Trophoblast cell (in vitro differentiated cells and primary cell): ENCODE data around the gene RASSF4.

Experiments
- DNase-seq, 2 donors: peaks; one replicate each; pipeline ENCODE4 v3.0.0-alpha.2; 2016
- H2AFZ ChIP-seq: 2 replicates; pipeline ENCODE4 v1.6.1; 2013; ENCODE audit warnings: low read length, moderate library complexity, mild to moderate bottlenecking; ENCODE audit not compliant: insufficient read depth, poor library complexity
- H2AK5ac ChIP-seq: 2 replicates; pipeline ENCODE4 v1.6.1; 2013; ENCODE audit warnings: mild to moderate bottlenecking, low read length
- H2BK120ac ChIP-seq: 2 replicates; pipeline ENCODE4 v1.6.1; 2013; ENCODE audit warnings: low read length, mild to moderate bottlenecking, moderate library complexity; ENCODE audit not compliant: insufficient read depth, poor library complexity
- H2BK12ac ChIP-seq: 2 replicates; pipeline ENCODE4 v1.6.1; 2013; ENCODE audit warnings: mild to moderate bottlenecking, low read length, moderate library complexity
- H2BK5ac ChIP-seq: 2 replicates; pipeline ENCODE4 v1.6.1; 2013; ENCODE audit warnings: low read length, low read depth, moderate library complexity, mild to moderate bottlenecking; ENCODE audit not compliant: poor library complexity
- H3K14ac ChIP-seq: 2 replicates; pipeline ENCODE4 v1.6.1; 2013; ENCODE audit warnings: mild to moderate bottlenecking, low read length
- H3K18ac ChIP-seq: 2 replicates; pipeline ENCODE4 v1.6.1; 2013; ENCODE audit warnings: mild to moderate bottlenecking, low read length
- H3K23ac ChIP-seq: 2 replicates; pipeline ENCODE4 v1.6.1; 2013; ENCODE audit warnings: low read length
- H3K27ac ChIP-seq: 2 replicates; pipeline ENCODE4 v1.5.1; 2013; ENCODE audit warnings: low read depth, mild to moderate bottlenecking, inconsistent platforms, low read length, moderate library complexity
- H3K27me3 ChIP-seq: 2 replicates; pipeline ENCODE4 v1.6.1; 2013; ENCODE audit warnings: inconsistent platforms, mild to moderate bottlenecking, low read length, moderate library complexity; ENCODE audit not compliant: insufficient read depth
- H3K36me3 ChIP-seq, 2 experiments: 1 replicate in 1 of 2; 2 replicates in 1 of 2; pipeline ENCODE4 v1.6.1; 2013; ENCODE audit warnings: low read length in 2 of 2, mild to moderate bottlenecking in 2 of 2, moderate library complexity in 1 of 2; ENCODE audit not compliant: insufficient read depth in 2 of 2, control insufficient read depth in 1 of 2
- H3K4ac ChIP-seq: 2 replicates; pipeline ENCODE4 v1.6.1; 2013; ENCODE audit warnings: low read depth, mild to moderate bottlenecking, low read length, moderate library complexity
- H3K4me1 ChIP-seq, 2 experiments: 1 replicate in 1 of 2; 2 replicates in 1 of 2; pipeline ENCODE4 v1.6.1; 2013; ENCODE audit warnings: low read length in 2 of 2, mild to moderate bottlenecking in 2 of 2, moderate library complexity in 1 of 2; ENCODE audit not compliant: insufficient read depth in 2 of 2, control insufficient read depth in 1 of 2
- H3K4me2 ChIP-seq: 2 replicates; pipeline ENCODE4 v1.6.1; 2013; ENCODE audit warnings: inconsistent platforms, mild to moderate bottlenecking, low read length, moderate library complexity
- H3K4me3 ChIP-seq: 2 replicates; pipeline ENCODE4 v1.5.1; 2013; ENCODE audit warnings: mild to moderate bottlenecking, low read depth, low read length, inconsistent platforms
- H3K79me1 ChIP-seq: one replicate; pipeline ENCODE4 v1.6.1; 2013; ENCODE audit warnings: low read length
- H3K79me2 ChIP-seq: 2 replicates; pipeline ENCODE4 v1.6.1; 2013; ENCODE audit warnings: low read length, mild to moderate bottlenecking; ENCODE audit not compliant: control insufficient read depth, insufficient read depth, poor library complexity
- H3K9ac ChIP-seq: 2 replicates; pipeline ENCODE4 v1.6.1; 2013; ENCODE audit warnings: mild to moderate bottlenecking, low read length
- H3K9me3 ChIP-seq: 2 replicates; pipeline ENCODE4 v1.6.1; 2013; ENCODE audit warnings: low read depth, mild to moderate bottlenecking, control low read depth, inconsistent platforms, low read length; ENCODE audit not compliant: insufficient read depth
- H4K12ac ChIP-seq: 2 replicates; pipeline ENCODE4 v1.6.1; 2013; ENCODE audit warnings: low read depth, mild to moderate bottlenecking, low read length, moderate library complexity
- H4K8ac ChIP-seq: 2 replicates; pipeline ENCODE4 v1.6.1; 2013; ENCODE audit warnings: low read depth, mild to moderate bottlenecking, low read length, moderate library complexity
- H4K91ac ChIP-seq: one replicate; pipeline ENCODE4 v1.6.1; 2013; ENCODE audit warnings: low read depth, mild to moderate bottlenecking, low read length, moderate library complexity
- WGBS: extraction: QIAGEN DNeasy Blood & Tissue Kit; methylation state at CpG from one replicate; pipeline ENCODE4 v1.1.7; 2013; ENCODE audit warnings: missing lambda C conversion rate; ENCODE audit not compliant: insufficient read length, insufficient coverage; ENCODE audit errors: extremely low coverage; 5-methylcytosine and 5-hydroxymethylcytosine counted together

Gene RASSF4

DNA sequence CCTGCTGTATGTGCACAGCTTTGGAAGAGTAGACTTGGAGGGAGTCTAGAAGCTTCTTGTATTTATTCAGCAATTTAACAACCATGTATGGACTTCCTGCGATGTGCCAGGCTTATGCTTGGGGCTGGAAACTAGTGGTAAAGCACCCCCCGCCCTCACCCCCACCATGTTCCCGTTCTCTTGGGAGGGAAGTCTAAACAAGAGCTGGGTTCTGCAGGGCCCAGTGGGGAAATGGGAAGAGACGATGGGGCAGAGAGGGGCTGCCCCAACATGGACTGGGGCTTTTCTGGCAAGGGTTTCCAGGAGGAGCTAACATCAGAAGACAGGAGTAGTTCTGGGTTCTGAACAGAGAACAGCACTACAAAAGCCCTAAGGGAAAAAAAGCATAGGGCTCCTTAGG, 8.0 kb downstream of the RASSF4 start:
- H3K4me3 ChIP-seq, result no peak overlapping the region
- no peak overlapping the region for H3K23ac ChIP-seq
- no peak overlapping the region for H2AK5ac ChIP-seq
- H3K18ac ChIP-seq, result no peak overlapping the region
- H3K27me3 ChIP-seq, result no peaks in the 10 kb centered on the region
- peaks cover 33 to 40% of the 10 kb centered on the region in 2 experiments for H3K4me1 ChIP-seq
- H2BK12ac ChIP-seq, result no peak overlapping the region
- WGBS, result no CpG with 5 or more reads among the region's 4 CpGs
- H3K9ac ChIP-seq, result no peak overlapping the region
- H3K9me3 ChIP-seq, result peaks cover 2% of the 10 kb centered on the region
- H2AFZ ChIP-seq, result no peak overlapping the region
- H3K4ac ChIP-seq, result no peak overlapping the region
- peaks cover 4% of the 10 kb centered on the region for H3K79me2 ChIP-seq
- peaks cover 24 to 28% of the 10 kb centered on the region in 2 experiments for H3K36me3 ChIP-seq
- H2BK120ac ChIP-seq, result no peak overlapping the region
- H2BK5ac ChIP-seq, result peak overlapping the region; percentile 23
- no peak overlapping the region for H4K91ac ChIP-seq
- H4K12ac ChIP-seq, result no peak overlapping the region
- H4K8ac ChIP-seq, result no peak overlapping the region
- no peak overlapping the region for H3K4me2 ChIP-seq
- DNase-seq, result no peak
- peaks cover 15% of the 10 kb centered on the region for H3K79me1 ChIP-seq
- H3K14ac ChIP-seq, result no peak overlapping the region
- no peak overlapping the region for H3K27ac ChIP-seq

DNA sequence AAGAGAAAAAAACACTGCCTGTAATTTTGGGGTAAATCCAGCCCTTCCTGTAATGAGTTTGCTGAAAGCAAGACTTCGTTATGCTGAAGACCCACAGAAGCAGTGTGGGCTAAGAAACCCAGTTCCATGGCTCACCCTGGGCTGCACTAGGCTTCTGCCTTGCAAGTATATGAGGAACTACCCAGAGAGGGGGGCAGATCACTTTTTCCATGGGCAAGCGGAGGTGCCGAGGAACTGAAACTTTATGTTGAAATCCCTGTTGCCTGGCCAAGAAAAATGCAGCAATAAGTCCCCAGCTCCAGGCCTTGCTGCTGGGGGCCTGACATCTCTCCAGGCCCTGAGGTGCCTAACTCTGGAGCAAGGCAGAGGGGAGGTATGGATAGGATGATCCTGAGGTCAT, 8.5 kb downstream of the RASSF4 start:
- no peak overlapping the region for H4K91ac ChIP-seq
- H3K18ac ChIP-seq, result no peak overlapping the region
- peaks cover 2% of the 10 kb centered on the region for H3K9me3 ChIP-seq
- H2AFZ ChIP-seq, result no peak overlapping the region
- H3K36me3 ChIP-seq, result peaks cover 24 to 31% of the 10 kb centered on the region in 2 experiments
- H3K27me3 ChIP-seq, result no peaks in the 10 kb centered on the region
- DNase-seq, result peak in 1 of 2 donors; percentile 43
- H3K4me2 ChIP-seq, result no peak overlapping the region
- WGBS, result no CpG with 5 or more reads among the region's 3 CpGs
- H2AK5ac ChIP-seq, result no peak overlapping the region
- no peak overlapping the region for H3K4ac ChIP-seq
- peaks cover 32 to 41% of the 10 kb centered on the region in 2 experiments for H3K4me1 ChIP-seq
- no peak overlapping the region for H3K27ac ChIP-seq
- H2BK5ac ChIP-seq, result no peak overlapping the region
- H3K79me2 ChIP-seq, result peaks cover 4% of the 10 kb centered on the region
- H4K8ac ChIP-seq, result no peak overlapping the region
- H2BK120ac ChIP-seq, result no peak overlapping the region
- no peak overlapping the region for H3K4me3 ChIP-seq
- no peak overlapping the region for H3K23ac ChIP-seq
- no peak overlapping the region for H3K14ac ChIP-seq
- no peak overlapping the region for H3K9ac ChIP-seq
- no peak overlapping the region for H4K12ac ChIP-seq
- H2BK12ac ChIP-seq, result no peak overlapping the region
- peaks cover 15% of the 10 kb centered on the region for H3K79me1 ChIP-seq

DNA sequence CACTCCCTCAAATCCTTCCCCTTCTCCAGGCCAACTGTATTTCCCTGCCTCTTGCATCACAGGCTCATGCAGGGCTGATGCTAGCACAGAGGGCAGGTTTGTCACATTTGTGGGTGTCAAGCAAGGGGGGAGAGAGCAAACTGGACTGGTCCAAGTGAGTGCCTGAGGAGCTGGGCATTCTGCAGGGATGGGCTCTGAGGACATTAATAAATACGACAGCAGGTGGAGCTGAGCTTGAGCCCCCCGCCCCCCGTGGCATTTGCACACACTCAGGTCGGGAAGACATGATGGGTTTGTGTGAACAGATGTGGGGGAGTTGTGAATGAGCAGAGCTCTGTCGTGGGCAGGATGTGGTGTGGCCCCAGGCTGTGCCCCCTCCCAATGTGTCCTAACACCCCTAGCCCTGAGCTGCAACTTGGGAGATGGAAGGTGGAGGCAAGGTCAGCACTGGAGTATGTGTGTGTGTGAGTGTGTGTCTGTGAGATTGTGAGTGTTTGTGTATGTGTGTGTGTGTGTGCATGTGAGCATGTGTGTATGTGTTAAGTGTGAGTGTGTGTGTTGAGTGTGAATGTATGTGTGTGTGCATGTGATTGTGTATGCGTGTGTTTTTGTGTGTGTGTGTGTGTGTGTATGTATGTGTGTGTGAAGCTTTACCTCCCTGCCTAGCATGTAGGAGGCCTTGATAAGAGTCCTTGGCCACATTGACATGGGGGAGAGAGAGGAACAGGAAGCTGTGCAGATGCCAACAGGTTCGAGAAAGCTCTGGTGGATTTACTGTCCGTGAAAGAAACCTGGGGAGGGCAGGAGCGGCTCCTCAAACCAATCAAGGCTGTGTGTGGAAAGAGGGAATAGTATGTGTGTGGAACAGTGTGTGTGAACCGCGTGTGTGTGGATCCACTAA, 9.1 kb downstream of the RASSF4 start:
- no peak overlapping the region for H3K4me2 ChIP-seq
- H3K4me3 ChIP-seq, result no peak overlapping the region
- H3K9ac ChIP-seq, result no peak overlapping the region
- peaks cover 28 to 41% of the 10 kb centered on the region in 2 experiments for H3K4me1 ChIP-seq
- no peak overlapping the region for H4K8ac ChIP-seq
- no peak overlapping the region for H3K27ac ChIP-seq
- no peak for DNase-seq
- H3K18ac ChIP-seq, result no peak overlapping the region
- no peak overlapping the region for H4K91ac ChIP-seq
- H2BK12ac ChIP-seq, result no peak overlapping the region
- no peak overlapping the region for H2AK5ac ChIP-seq
- no peak overlapping the region for H2BK120ac ChIP-seq
- peaks cover 24 to 31% of the 10 kb centered on the region in 2 experiments for H3K36me3 ChIP-seq
- no peak overlapping the region for H3K14ac ChIP-seq
- WGBS, result no CpG with 5 or more reads among the region's 11 CpGs
- no peak overlapping the region for H3K4ac ChIP-seq
- no peak overlapping the region for H2BK5ac ChIP-seq
- no peaks in the 10 kb centered on the region for H3K27me3 ChIP-seq
- H3K79me2 ChIP-seq, result peaks cover 4% of the 10 kb centered on the region
- no peak overlapping the region for H4K12ac ChIP-seq
- peaks cover 13% of the 10 kb centered on the region for H3K79me1 ChIP-seq
- H2AFZ ChIP-seq, result no peak overlapping the region
- H3K9me3 ChIP-seq, result peaks cover 2% of the 10 kb centered on the region
- H3K23ac ChIP-seq, result no peak overlapping the region

DNA sequence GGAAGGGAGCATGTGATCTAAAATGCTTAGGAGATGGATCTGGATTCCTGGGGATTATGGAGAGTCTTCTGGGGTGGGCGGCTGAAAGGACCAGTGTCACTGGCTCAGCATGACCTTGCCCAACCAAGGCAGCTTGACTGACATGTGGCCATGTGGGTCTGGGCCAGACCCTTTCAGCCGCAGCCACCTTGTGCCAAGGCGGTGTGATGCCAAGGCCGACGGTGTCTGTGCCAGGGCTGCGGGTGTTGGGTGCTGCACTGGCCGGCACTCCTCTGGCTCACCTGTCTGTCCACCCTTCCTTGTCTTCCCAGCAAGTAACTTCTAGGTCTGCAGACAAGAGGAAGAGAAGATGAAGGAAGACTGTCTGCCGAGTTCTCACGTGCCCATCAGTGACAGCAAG, 10.3 kb downstream of the RASSF4 start:
- no peak overlapping the region for H4K91ac ChIP-seq
- no peak overlapping the region for H2BK120ac ChIP-seq
- no peak overlapping the region for H3K14ac ChIP-seq
- no CpG with 5 or more reads among the region's 9 CpGs for WGBS
- no peak overlapping the region for H2BK12ac ChIP-seq
- H3K27ac ChIP-seq, result no peak overlapping the region
- no peak for DNase-seq
- peaks cover 10% of the 10 kb centered on the region for H3K79me1 ChIP-seq
- H3K9ac ChIP-seq, result no peak overlapping the region
- no peak overlapping the region for H3K23ac ChIP-seq
- H4K12ac ChIP-seq, result no peak overlapping the region
- no peak overlapping the region for H3K18ac ChIP-seq
- H2AK5ac ChIP-seq, result no peak overlapping the region
- H4K8ac ChIP-seq, result no peak overlapping the region
- H3K4ac ChIP-seq, result no peak overlapping the region
- peaks cover 3% of the 10 kb centered on the region for H3K79me2 ChIP-seq
- H3K4me2 ChIP-seq, result no peak overlapping the region
- no peaks in the 10 kb centered on the region for H3K27me3 ChIP-seq
- peaks cover 24 to 31% of the 10 kb centered on the region in 2 experiments for H3K36me3 ChIP-seq
- H3K4me3 ChIP-seq, result no peak overlapping the region
- no peak overlapping the region for H2AFZ ChIP-seq
- peaks cover 2% of the 10 kb centered on the region for H3K9me3 ChIP-seq
- H3K4me1 ChIP-seq, result peaks cover 22 to 39% of the 10 kb centered on the region in 2 experiments
- no peak overlapping the region for H2BK5ac ChIP-seq
